ENCODE data around the gene CHD2. TPM values are rescaled to one million over a fixed set of nuclear protein-coding genes. Genes with fewer than 3 reads are reported as not detected.
A peak's percentile ranks its signal among the peaks of the same experiment; 100 is the strongest.
"Not testable (repeated sequence)": the region's sequence is repeated elsewhere in the genome, so short reads cannot be mapped to it uniquely, and the experiment has no call there.

The CHD2 gene
- polyA plus RNA-seq, 1 experiment, result 62.6 TPM

DNA sequence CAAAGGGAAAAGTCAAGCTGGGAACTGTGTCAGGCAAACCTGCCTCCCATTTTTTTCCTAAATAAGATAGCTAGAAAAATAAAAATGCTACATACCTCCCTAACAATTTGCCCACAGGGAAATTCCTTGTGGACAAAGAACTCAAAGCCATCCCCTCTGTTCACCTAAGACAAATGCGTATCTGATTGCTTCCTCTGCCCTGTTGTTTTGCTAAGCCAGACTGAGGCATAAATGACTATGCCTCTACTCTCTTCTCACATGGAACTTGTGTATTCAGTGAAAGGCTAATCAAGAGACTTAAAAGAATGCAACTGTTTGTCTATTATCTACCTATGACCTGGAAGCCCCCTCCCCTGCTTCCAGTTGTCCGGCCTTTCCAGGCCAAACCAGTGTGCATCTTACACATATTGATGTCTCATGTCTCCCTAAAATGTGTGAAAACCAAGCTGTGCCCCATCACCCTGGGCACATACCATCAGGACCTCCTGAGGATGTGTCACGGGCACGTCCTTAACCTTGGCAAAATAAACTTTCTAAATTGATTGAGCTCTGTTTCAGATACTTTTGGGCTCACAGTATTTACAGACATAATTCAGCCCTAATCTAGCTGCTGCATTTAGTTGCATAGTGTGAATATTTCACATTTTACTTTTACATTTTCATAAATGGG, 15.8 kb downstream of the CHD2 start:
- Histone ChIP-seq H3K27ac (ENCODE audit: low read depth, low read length) (peak overlapping the region; percentile 34), H3K4me3 (ENCODE audit: low read depth, low read length) (no peak overlapping the region), H3K9me3 (ENCODE audit: control insufficient read depth, insufficient read depth, low read length) (no peaks in the 10 kb centered on the region), H3K27me3 (ENCODE audit: control insufficient read depth, insufficient read depth, low read length) (no peaks in the 10 kb centered on the region)
- POLR2A ChIA-PET, result interaction anchor here (0.8 to 1.1 kb wide), 2 partner anchors 8 to 107 kb away, joined by 4 to 9 read pairs; no protein-coding TSS in a partner anchor
- CTCF ChIA-PET, result interaction anchor here (1.0 to 1.8 kb wide), 4 partner anchors 9 to 120 kb away, joined by 3 to 10 read pairs (median 6); no protein-coding TSS in a partner anchor
- DNase-seq (ENCODE audit: low read depth, low spot score), result no peak
- no peak for TF ChIP-seq CTCF (IDR thresholded peaks at IDR 0.05; ENCODE audit: low read depth, low read length)

DNA sequence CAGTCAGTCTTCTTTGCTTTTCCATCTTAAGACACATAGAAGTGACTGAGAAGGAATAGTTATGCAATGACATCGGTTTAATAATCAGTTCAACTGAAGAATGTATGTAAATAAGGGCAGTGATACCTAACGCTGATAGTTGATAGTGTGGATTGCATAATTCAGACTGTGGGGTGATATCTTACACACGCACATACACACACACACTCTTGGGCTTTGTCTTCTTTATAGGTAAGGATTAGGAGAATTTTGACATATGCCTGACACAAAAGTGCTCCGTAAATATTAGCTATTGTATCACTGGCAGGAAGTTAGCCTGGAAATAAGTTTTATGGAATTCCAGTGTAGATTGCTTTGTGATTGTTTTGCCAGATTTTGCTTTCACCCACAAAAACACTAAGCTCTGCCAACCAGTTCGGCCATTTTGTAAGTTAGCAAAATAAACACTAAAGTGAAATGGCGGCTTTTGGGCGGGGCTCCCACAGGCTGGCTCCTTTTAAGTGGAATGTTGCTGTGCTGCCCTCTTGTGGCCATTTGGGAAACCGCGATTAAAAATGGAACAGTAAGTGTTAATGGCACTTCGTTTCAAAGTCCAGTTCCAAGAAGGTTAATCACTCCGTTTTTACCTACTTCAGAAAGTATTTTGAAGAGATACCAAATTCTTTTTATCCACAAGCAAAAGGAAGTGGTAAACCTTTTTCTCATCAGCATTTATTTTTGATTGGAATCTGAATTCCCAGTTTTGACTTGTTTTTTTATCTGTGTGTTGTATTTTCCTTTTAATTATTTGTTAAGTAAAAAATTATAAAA, 17.7 kb downstream of the CHD2 start:
- H3K9me3 ChIP-seq (ENCODE audit: control insufficient read depth, insufficient read depth, low read length), result no peaks in the 10 kb centered on the region
- ChIA-PET POLR2A (interaction anchor here (0.7 to 1.8 kb wide), 6 partner anchors 9 to 121 kb away, joined by 3 to 9 read pairs (median 5); no protein-coding TSS in a partner anchor), CTCF (interaction anchor here (0.6 to 8.0 kb wide), 26 partner anchors 11 to 822 kb away, joined by 3 to 92 read pairs (median 4); partner anchors contain the start of gene CHD2)
- H3K4me3 ChIP-seq (ENCODE audit: low read depth, low read length), result no peak overlapping the region
- no peaks in the 10 kb centered on the region for H3K27me3 ChIP-seq (ENCODE audit: control insufficient read depth, insufficient read depth, low read length)
- peak; percentile 83 for TF ChIP-seq CTCF (IDR thresholded peaks at IDR 0.05; ENCODE audit: low read depth, low read length)
- DNase-seq (ENCODE audit: low read depth, low spot score), result peak; percentile 83
- H3K27ac ChIP-seq (ENCODE audit: low read depth, low read length), result peak overlapping the region; percentile 68

- not testable (repeated sequence) for DNase-seq (ENCODE audit: low read depth, low spot score); H3K27ac ChIP-seq (ENCODE audit: low read depth, low read length); H3K4me3 ChIP-seq (ENCODE audit: low read depth, low read length); H3K9me3 ChIP-seq (ENCODE audit: control insufficient read depth, insufficient read depth, low read length); H3K27me3 ChIP-seq (ENCODE audit: control insufficient read depth, insufficient read depth, low read length)
- ChIA-PET POLR2A (interaction anchor here (1.8 kb wide), 1 partner anchor 37 kb away, joined by 9 read pairs; no protein-coding TSS in a partner anchor), CTCF (interaction anchor here (0.6 to 8.0 kb wide), 11 partner anchors 10 to 121 kb away, joined by 3 to 92 read pairs (median 5); partner anchors contain the start of gene CHD2)
Observed at GRCh38 chr15:92918881-92919280, 18.8 kb downstream of the CHD2 start.

GRCh38 chr15:92920595-92921161, 20.6 kb downstream of the CHD2 start:
- no peak overlapping the region for H3K27ac ChIP-seq (ENCODE audit: low read depth, low read length)
- CTCF ChIA-PET, result interaction anchor here (0.6 to 8.0 kb wide), 4 partner anchors 14 to 206 kb away, joined by 3 to 92 read pairs (median 30); no protein-coding TSS in a partner anchor
- no peak for TF ChIP-seq CTCF (IDR thresholded peaks at IDR 0.05; ENCODE audit: low read depth, low read length)
- no peak overlapping the region for H3K4me3 ChIP-seq (ENCODE audit: low read depth, low read length)
- no peak for DNase-seq (ENCODE audit: low read depth, low spot score)
- no peaks in the 10 kb centered on the region for H3K27me3 ChIP-seq (ENCODE audit: control insufficient read depth, insufficient read depth, low read length)
- H3K9me3 ChIP-seq (ENCODE audit: control insufficient read depth, insufficient read depth, low read length), result no peaks in the 10 kb centered on the region
- POLR2A ChIA-PET, result interaction anchor here (1.2 to 2.0 kb wide), 2 partner anchors 119 to 123 kb away, joined by 3 to 7 read pairs; no protein-coding TSS in a partner anchor
